ENCODE data around the gene RAMP1. TPM values are rescaled to one million over a fixed set of nuclear protein-coding genes. Genes with fewer than 3 reads are reported as not detected.

The RAMP1 gene
- total and polyA plus RNA-seq, 9 of the 15 experiments (the other 6 are each of a cell fraction or from before 2014, with no cell fraction given): 0.72 to 0.77 TPM; not detected in 7

- peaks cover 34 to 73% of the 10 kb centered on the region in 2 experiments for H3K27me3 ChIP-seq (ENCODE audit: control insufficient read depth in 2 of 2, insufficient read depth in 2 of 2, low read length in 2 of 2)
- H3K4me2 ChIP-seq (ENCODE audit: insufficient read depth, low read length): no peak overlapping the region
- no peak overlapping the region for H3K4me3 ChIP-seq
- ChIA-PET POLR2A (no interaction called here), CTCF (ENCODE audit: low intra/inter-chr PET ratio) (no interaction called here)
- peaks cover 0 to 6% of the 10 kb centered on the region in 2 experiments; a peak in 2 of 5 replicates for H3K4me1 ChIP-seq (replicated peaks in 1 of 2; ENCODE audit: control insufficient read depth in 2 of 2, insufficient read depth in 2 of 2, low read length in 2 of 2)
- WGBS (ENCODE audit: insufficient coverage, low coverage, missing lambda C conversion rate): 10% methylated on average over 9 of the region's 10 CpGs
- no peaks in the 10 kb centered on the region for H4K20me1 ChIP-seq (replicated peaks; ENCODE audit: control insufficient read depth, insufficient read depth, low read length)
- no peak overlapping the region for H2AFZ ChIP-seq (ENCODE audit: low read depth, low read length)
- H3K9me3 ChIP-seq (replicated peaks; ENCODE audit: control insufficient read depth, insufficient read depth, low read depth, low read length): no peaks in the 10 kb centered on the region
- DNase-seq (ENCODE audit: extremely low read depth in 1 of 4, low spot score in 3 of 4): no peak
- BruUV-seq (replicated peaks): no TSS peak
- no peaks in the 10 kb centered on the region for H3K36me3 ChIP-seq (ENCODE audit: control insufficient read depth, insufficient read depth, low read length)
- no peak for ATAC-seq
- no peaks in the 10 kb centered on the region for H3K9me1 ChIP-seq (ENCODE audit: control insufficient read depth, insufficient read depth, low read length)
- H3K79me2 ChIP-seq (ENCODE audit: control insufficient read depth, insufficient read depth, low read length): no peaks in the 10 kb centered on the region
- no peak overlapping the region for H3K27ac ChIP-seq (ENCODE audit: extremely low read depth, low read depth, low read length)
- intact Hi-C loops (cut with micrococcal nuclease): no loop called here
- in situ Hi-C loops (cut with MboI): loop anchor here (25.0 kb wide), 1 partner anchor 395 kb away; no protein-coding TSS in a partner anchor
- FAIRE-seq: no peak
- H3K9ac ChIP-seq (ENCODE audit: insufficient read depth in 1 of 2, low read depth in 2 of 2, low read length in 2 of 2): no peak overlapping the region
- TF ChIP-seq MXI1 (IDR thresholded peaks at IDR 0.05; ENCODE audit: low read depth, low read length) (no peak), ZBTB7A (IDR thresholded peaks at IDR 0.05; ENCODE audit: borderline replicate concordance, control insufficient read depth, low read depth, low read length) (no peak), RBBP5 (IDR thresholded peaks at IDR 0.05; ENCODE audit: borderline replicate concordance, insufficient read depth, low read length, poor library complexity, severe bottlenecking) (no peak), HEY1 (CRISPR knock-in tag; IDR thresholded peaks at IDR 0.05; ENCODE audit: borderline replicate concordance) (no peak), ZNF512 (tag; IDR thresholded peaks at IDR 0.05) (no peak), KDM4B (IDR thresholded peaks at IDR 0.05; ENCODE audit: borderline replicate concordance in 2 of 2, low read depth in 1 of 2) (no peak), TAF7 (tag; IDR thresholded peaks at IDR 0.05) (no peak), ZNF707 (CRISPR knock-in tag; conservative IDR thresholded peaks at IDR 0.05) (no peak), ELK1 (CRISPR knock-in tag; IDR thresholded peaks at IDR 0.05) (no peak), DMBX1 (CRISPR knock-in tag; IDR thresholded peaks at IDR 0.05; ENCODE audit: borderline replicate concordance) (no peak), STAT5A (IDR thresholded peaks at IDR 0.05; ENCODE audit: borderline replicate concordance, low read length) (no peak), TFAP4 (CRISPR knock-in tag; IDR thresholded peaks at IDR 0.05; ENCODE audit: borderline replicate concordance) (no peak), POLR2H (tag; IDR thresholded peaks at IDR 0.05; ENCODE audit: low read depth) (no peak), RAD51 (IDR thresholded peaks at IDR 0.05; ENCODE audit: borderline replicate concordance, low read depth) (no peak), NUFIP1 (IDR thresholded peaks at IDR 0.05; ENCODE audit: partially characterized antibody) (no peak), PTTG1 (tag; IDR thresholded peaks at IDR 0.05; ENCODE audit: low read depth) (no peak)
These were observed 8.0 kb downstream of the RAMP1 start for GRCh38 chr2:237867465-237867864.
